GM13977 (cell line): Measurements from ENCODE around the gene OR2F2.

Source experiments
- DNase-seq: peaks from one replicate; pipeline ENCODE4 v3.0.0; 2012; ENCODE audit warnings: low spot score
- CTCF ChIP-seq: IDR thresholded peaks from 2 replicates; pipeline ENCODE4 v1.5.1; 2012; ENCODE audit warnings: mild to moderate bottlenecking, control low read depth; ENCODE audit not compliant: insufficient read depth; ENCODE audit errors: extremely low read depth, missing control alignments
- in situ Hi-C: fragments of 300-500 bp; cut with MboI; formaldehyde crosslinking; loops from one replicate; pipeline ENCODE4 v1.12.0; 2022; ENCODE audit warnings: low sequenced_read_pairs, low pct_unique_long_range_greater_than_20kb, mixed read lengths, inconsistent platforms; ENCODE audit not compliant: unreplicated experiment

OR2F2 gene

GRCh38 chr7:143974459-143974858 lies 39.4 kb downstream of the OR2F2 start:
- in situ Hi-C loops: no loop called here
- no peak for DNase-seq

GRCh38 chr7:143975617-143976016 lies 40.6 kb downstream of the OR2F2 start:
- no peak for TF ChIP-seq CTCF
- in situ Hi-C loops: no loop called here
- no peak for DNase-seq

More at GRCh38 chr7:143974459-143974858, 39.4 kb downstream of the OR2F2 start:
- no peak for TF ChIP-seq CTCF

- in situ Hi-C loops: no loop called here
Measured at GRCh38 chr7:143978585-143978984, 43.6 kb downstream of the OR2F2 start.

GRCh38 chr7:143979359-143979758 lies 44.3 kb downstream of the OR2F2 start:
- TF ChIP-seq CTCF: no peak
- in situ Hi-C loops: no loop called here
- no peak for DNase-seq

More at GRCh38 chr7:143978585-143978984, 43.6 kb downstream of the OR2F2 start:
- no peak for TF ChIP-seq CTCF
- DNase-seq: no peak

- no peak for TF ChIP-seq CTCF
Measured at GRCh38 chr7:143979998-143980397, 45.0 kb downstream of the OR2F2 start.

GRCh38 chr7:143980746-143981510 lies 45.9 kb downstream of the OR2F2 start:
- in situ Hi-C loops: no loop called here
- TF ChIP-seq CTCF: no peak
- DNase-seq: no peak

More at GRCh38 chr7:143979998-143980397, 45.0 kb downstream of the OR2F2 start:
- in situ Hi-C loops: no loop called here
- DNase-seq: no peak
